ENCODE data around the gene PLSCR4.

Gene PLSCR4

DNA sequence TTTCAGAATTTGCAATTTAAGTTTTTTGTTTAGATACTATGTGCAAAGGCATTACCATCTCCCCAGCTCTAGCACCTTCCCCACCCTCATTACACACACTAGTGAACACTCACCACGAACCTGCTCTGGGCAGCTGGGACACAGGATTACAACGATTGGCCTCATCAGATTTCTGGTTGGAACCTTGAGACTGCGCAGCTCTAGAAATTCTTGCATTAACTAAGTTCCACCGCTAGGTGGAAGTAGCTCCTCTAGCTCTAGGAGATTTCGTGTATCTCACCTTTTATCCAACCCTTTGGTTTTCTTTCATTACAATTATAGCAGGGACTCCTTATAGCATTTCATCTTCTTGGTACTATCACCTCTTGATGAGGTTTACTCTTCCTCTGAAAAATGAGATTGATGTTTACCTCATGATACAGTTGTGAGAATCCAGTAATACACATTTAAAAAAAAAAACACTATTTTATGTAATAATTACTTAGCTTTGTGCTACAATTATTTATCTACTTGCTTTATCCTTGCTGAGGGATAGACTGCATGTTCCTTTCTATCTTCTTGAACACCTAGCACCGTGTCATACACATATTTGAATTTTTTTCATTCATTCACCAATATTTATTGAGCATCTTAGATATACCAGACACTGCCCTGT is 61.3 kb downstream of the PLSCR4 start:
- peak; percentile 67 to 70 for DNase-seq

GRCh38 chr3:146187334-146187950 is 63.5 kb downstream of the PLSCR4 start:
- peak; percentile 10 to 16 for DNase-seq

GRCh38 chr3:146184241-146185015 is 66.5 kb downstream of the PLSCR4 start:
- DNase-seq, result no peak

GRCh38 chr3:146181216-146181615 is 69.7 kb downstream of the PLSCR4 start:
- no peak for DNase-seq

GRCh38 chr3:146180376-146180775 is 70.5 kb downstream of the PLSCR4 start:
- no peak for DNase-seq

DNA sequence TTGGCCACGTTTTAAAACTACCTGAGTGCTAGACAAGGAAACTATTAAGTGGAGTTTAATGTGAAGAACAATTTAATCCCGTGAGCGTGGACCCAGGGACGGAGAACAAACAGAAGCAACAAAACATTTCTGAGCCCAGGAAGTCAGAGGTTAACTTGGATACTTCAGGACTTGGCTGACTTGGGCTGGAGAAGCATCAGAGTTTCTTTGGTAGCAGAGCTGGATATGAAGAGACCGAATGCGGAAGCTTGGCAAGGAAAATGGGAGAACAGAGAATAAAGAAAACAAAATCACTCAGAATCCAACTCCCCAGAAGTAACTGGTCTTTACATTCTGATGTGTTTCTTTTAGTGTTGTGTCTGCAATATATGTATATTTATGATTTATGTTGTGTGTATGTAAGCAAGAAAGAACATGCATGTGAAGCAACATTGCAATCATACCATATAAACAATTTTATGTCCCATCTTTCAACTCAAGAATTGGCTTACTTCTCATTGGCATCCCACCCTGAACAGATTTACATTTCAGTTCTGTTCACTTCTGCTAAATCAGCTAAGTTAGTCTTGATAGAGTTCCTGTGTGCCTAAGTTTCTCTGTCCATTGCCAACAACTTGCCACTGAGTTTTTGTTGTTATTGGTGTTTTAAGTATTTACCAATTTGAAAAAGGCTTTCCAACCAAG is 72.8 kb downstream of the PLSCR4 start:
- DNase-seq, result no peak

DNA sequence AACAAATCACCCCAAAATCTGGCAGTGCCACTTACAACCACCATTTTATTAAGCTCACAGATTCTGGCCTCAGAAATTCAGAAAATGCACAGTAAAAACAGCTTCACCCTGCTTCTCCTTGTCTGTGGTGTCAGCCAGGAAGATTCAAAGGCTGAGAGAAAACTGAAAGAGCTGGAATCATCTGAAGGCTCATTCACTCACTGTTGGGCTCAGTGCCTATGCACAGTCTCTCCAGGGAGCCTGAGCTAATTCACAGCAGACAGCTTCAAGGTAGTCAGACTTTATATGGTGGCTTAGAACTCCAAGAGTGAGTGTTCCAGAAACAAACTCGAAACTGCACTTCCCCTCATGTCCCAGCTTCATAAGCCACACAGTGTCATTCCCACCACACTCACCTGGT is 73.4 kb downstream of the PLSCR4 start:
- DNase-seq, result no peak

- no peak for DNase-seq
These were observed 73.8 kb downstream of the PLSCR4 start for GRCh38 chr3:146177072-146177471.

GRCh38 chr3:146172586-146172985 is 78.3 kb downstream of the PLSCR4 start:
- DNase-seq, result no peak

- DNase-seq, result no peak
These were observed 80.3 kb downstream of the PLSCR4 start for GRCh38 chr3:146170591-146170990.

DNA sequence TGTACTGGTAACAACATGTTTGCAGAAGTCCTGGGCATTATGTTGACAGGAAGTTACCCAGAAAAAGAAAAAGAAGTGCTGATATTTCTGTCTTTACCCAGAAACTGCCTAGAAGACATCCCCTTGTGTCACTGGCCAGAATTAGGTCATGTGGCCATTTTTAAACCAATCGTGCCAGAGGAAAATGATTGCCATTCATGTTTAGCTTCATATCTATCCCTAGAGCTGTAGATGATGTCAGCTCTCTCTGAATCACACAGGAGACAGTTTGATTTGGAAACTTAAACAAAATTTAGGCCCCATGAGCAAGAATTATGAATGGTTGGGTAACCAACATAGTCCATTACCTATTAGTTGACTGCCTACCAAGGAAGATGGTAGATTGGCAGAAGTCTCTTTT is 81.0 kb downstream of the PLSCR4 start:
- no peak for DNase-seq

GRCh38 chr3:146166826-146167225 is 84.1 kb downstream of the PLSCR4 start:
- no peak for DNase-seq

GRCh38 chr3:146166415-146166821 is 84.5 kb downstream of the PLSCR4 start:
- no peak for DNase-seq

DNA sequence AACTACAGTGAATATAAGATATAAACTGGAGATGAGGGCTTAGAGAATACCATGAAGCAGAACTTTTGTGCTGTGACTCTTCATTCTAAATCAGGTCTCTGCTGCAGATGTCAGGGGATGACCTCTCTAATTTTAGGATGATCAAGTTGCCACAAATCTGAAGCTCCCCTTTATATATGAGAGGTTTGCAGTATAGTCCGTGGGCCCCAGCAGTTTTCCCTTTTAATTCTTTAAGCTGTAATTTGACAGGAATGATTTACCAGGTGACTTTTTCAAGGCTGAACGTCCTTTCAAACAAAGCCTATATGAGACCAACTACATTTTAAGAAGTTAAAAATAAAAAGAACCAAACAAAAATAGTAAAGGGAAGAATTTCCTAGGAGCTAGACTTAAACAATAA is 85.0 kb downstream of the PLSCR4 start:
- DNase-seq, result no peak

GRCh38 chr3:146164971-146165769 is 85.7 kb downstream of the PLSCR4 start:
- no peak for DNase-seq

DNA sequence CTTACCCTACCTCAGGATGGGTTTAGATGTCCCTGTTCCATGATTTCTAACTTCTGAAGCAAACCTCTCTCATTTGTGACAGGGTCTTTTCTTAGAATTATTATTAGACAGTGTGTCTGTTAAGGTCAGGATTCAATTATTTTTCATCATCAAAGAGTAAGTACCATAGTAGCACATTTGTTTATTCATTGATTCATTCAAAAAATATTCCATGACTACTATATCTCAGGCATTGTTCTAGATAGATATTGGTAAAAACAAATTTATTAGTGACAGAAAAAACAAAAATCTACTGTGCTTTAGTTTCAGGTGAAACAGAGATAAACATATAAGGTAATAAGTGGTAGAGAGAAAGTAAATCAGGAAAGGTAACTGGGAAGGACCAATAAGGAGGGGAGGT is 86.4 kb downstream of the PLSCR4 start:
- DNase-seq, result no peak

- no peak for DNase-seq
These were observed 86.8 kb downstream of the PLSCR4 start for GRCh38 chr3:146164071-146164470.

DNA sequence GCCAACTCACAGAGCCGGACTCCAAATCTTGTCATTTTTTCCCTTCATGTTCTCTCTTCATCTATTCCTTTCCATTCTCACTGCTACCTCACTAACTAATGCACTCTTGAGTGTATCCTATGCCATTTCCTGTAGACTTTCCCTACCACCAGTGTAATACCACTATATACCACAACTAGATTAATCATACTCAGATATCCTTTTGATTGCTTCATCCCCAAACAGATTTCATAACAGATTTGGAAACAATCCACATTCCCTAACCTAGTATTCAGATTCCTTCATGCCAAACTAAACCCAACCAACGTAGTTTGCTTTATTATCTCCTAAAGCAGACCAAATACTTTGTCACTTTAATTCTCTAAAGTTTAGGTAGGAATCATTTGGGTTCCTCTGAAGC is 87.3 kb downstream of the PLSCR4 start:
- no peak for DNase-seq

- DNase-seq, result no peak
These were observed 88.3 kb downstream of the PLSCR4 start for GRCh38 chr3:146162561-146162960.

DNA sequence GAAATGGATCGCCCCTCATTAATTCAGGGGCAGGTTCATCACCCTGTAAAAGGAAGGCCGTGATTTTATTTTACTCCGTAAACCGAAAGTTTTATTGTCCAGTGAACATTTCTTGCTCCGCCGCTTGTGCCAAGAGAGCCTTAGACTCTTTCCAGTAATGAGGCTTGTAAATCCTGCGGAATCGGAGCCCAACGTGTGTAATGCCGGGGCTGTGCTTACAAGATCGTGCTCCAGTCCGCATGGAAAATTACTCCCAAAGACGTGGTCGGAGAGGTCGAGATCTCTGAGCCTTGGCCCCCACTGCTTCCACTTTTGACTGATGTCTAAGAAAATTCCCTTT is 89.3 kb downstream of the PLSCR4 start:
- no peak for DNase-seq

DNA sequence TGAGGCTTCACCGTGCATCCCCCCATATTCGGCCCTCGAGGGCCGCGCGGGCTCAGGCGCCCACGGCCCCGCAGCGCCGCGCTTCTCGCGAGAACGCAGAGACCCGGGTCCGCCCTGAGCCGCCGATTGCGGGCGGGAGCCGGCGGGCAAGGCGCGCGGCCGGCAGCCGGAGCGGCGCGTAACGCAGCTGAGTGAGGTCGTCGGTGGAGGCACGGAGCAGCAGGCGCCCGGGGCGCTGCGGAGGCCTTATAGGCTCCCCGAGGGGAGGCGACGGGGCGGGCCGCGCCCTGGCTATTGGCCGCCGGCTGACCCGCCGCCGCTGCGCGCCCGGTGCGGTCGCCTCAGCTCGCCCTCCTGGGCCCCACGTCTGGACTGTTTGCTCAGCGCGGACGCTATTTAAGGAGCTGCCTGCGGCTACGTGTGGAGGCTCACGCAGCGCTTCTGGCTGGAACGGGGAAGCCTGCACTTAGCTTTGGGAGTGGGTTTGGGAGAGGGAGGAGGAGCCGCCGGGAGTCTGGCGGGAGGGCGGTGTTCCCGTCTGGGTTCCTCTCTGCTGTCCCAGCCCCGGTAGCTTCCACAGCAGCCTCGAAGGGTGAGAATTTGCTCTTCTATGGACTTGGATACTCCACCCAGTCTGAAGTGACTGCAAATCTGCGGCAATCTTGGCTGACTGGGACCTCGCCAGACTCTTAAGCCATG is 89.8 kb downstream of the PLSCR4 start, which contains the start of gene PLOD2:
Gene PLOD2 (minus strand): TSS at position 221 of the 699 bp plus-strand sequence. CDS start 195 bp downstream, at position 26.
- no peak for DNase-seq
